Kidney epithelial cell (primary cell): ENCODE data around the gene TNFRSF12A. TPM values are rescaled to one million over a fixed set of nuclear protein-coding genes. Genes with fewer than 3 reads are reported as not detected.

Experiments
- DNase-seq: peaks from one replicate; pipeline ENCODE4 v3.0.0-alpha.2; 2010; ENCODE audit warnings: low read depth
- H3K27me3 ChIP-seq: 2 replicates; pipeline ENCODE4 v1.6.0; 2011; ENCODE audit warnings: low read length; ENCODE audit not compliant: control insufficient read depth, insufficient read depth
- H3K36me3 ChIP-seq: 2 replicates; pipeline ENCODE4 v1.5.1; 2011; ENCODE audit warnings: low read length; ENCODE audit not compliant: control insufficient read depth, insufficient read depth
- H3K4me3 ChIP-seq: 2 replicates; pipeline ENCODE4 v1.5.1; 2011; ENCODE audit warnings: low read depth, mild to moderate bottlenecking, control low read depth, low read length
- total RNA-seq: library from RNA; depleted of rRNA; stranded (reverse); fragments of >200 nt; gene quantifications from 2 replicates; pipeline ENCODE4 v1.2.3, GENCODE V29; 2015
- TF ChIP-seq, protein P1 (sequence below): IDR thresholded peaks from 2 replicates; pipeline ENCODE4 v1.5.1; 2011; ENCODE audit warnings: mild to moderate bottlenecking, moderate library complexity, low read length, control low read depth, inconsistent platforms; ENCODE audit not compliant: insufficient read depth, poor library complexity, severe bottlenecking

The TNFRSF12A gene
- total RNA-seq, 1 donor from 2014 or later: 572 TPM

DNA sequence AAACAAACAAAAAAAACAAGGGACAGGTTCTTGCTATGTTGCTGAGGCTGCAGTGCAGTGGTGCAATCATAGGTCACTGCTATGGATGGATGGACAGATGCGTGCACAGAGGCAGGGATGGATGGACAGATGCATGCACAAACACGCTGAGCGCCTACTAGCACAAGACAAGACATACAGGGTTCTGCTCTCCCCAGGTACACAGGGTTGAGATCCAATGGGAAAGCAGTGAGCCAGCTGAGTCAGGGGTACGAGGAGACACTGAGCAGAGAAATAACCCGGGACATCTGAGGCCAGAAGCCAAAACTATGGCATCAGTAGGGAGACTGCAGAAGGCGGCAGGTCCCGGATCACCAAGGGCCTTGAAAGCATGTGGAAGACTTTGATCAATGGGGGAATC is 51.5 kb downstream of the TNFRSF12A start:
- H3K36me3 ChIP-seq: no peaks in the 10 kb centered on the region
- TF ChIP-seq, protein P1, sequence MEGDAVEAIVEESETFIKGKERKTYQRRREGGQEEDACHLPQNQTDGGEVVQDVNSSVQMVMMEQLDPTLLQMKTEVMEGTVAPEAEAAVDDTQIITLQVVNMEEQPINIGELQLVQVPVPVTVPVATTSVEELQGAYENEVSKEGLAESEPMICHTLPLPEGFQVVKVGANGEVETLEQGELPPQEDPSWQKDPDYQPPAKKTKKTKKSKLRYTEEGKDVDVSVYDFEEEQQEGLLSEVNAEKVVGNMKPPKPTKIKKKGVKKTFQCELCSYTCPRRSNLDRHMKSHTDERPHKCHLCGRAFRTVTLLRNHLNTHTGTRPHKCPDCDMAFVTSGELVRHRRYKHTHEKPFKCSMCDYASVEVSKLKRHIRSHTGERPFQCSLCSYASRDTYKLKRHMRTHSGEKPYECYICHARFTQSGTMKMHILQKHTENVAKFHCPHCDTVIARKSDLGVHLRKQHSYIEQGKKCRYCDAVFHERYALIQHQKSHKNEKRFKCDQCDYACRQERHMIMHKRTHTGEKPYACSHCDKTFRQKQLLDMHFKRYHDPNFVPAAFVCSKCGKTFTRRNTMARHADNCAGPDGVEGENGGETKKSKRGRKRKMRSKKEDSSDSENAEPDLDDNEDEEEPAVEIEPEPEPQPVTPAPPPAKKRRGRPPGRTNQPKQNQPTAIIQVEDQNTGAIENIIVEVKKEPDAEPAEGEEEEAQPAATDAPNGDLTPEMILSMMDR: no peak
- no peak for DNase-seq
- H3K27me3 ChIP-seq: peaks cover 7% of the 10 kb centered on the region
- H3K4me3 ChIP-seq: no peak overlapping the region

Other genes with a start within 250 kb of the TNFRSF12A start
- gene ELOB, start 243.1 kb upstream of the TNFRSF12A start, total RNA-seq: 557 and 714 TPM in 2 replicates
- not detected in 2 replicates for gene PRSS33, start 232.8 kb upstream of the TNFRSF12A start, total RNA-seq
- gene PRSS41, start 221.9 kb upstream of the TNFRSF12A start, total RNA-seq: not detected in 2 replicates
- 0.29 and 3.0 TPM in 2 replicates for gene PRSS21, start 203.1 kb upstream of the TNFRSF12A start, total RNA-seq
- gene ZG16B, start 190.1 kb upstream of the TNFRSF12A start, total RNA-seq: 1.1 and 2.8 TPM in 2 replicates
- gene PRSS22, start 162.2 kb upstream of the TNFRSF12A start, total RNA-seq: 71.8 and 76.0 TPM in 2 replicates
- 58.6 and 69.5 TPM in 2 replicates for gene FLYWCH2, start 137.2 kb upstream of the TNFRSF12A start, total RNA-seq
- 48.4 and 66.1 TPM in 2 replicates for gene FLYWCH1, start 108.4 kb upstream of the TNFRSF12A start, total RNA-seq
- 0.04 and 1.3 TPM in 2 replicates for gene KREMEN2, start 56.1 kb upstream of the TNFRSF12A start, total RNA-seq
- 14.2 and 15.2 TPM in 2 replicates for gene PAQR4, start 51.0 kb upstream of the TNFRSF12A start, total RNA-seq
- 5.1 and 6.1 TPM in 2 replicates for gene PKMYT1, start 39.9 kb upstream of the TNFRSF12A start, total RNA-seq
- 1.0 and 3.1 TPM in 2 replicates for gene CLDN9, start 7.4 kb upstream of the TNFRSF12A start, total RNA-seq
- gene CLDN6, start 2.2 kb upstream of the TNFRSF12A start, total RNA-seq: 319 and 359 TPM in 2 replicates
- 10.2 and 18.4 TPM in 2 replicates for gene HCFC1R1, start 3.6 kb downstream of the TNFRSF12A start, total RNA-seq
- 12.2 and 17.0 TPM in 2 replicates for gene THOC6, start 3.7 kb downstream of the TNFRSF12A start, total RNA-seq
- gene BICDL2, start 16.6 kb downstream of the TNFRSF12A start, total RNA-seq: 6.9 and 9.2 TPM in 2 replicates
- gene MMP25, start 26.2 kb downstream of the TNFRSF12A start, total RNA-seq: 0.17 TPM in 1 of 2 replicates, not detected in the other
- gene IL32, start 45.3 kb downstream of the TNFRSF12A start, total RNA-seq: 621 and 682 TPM in 2 replicates
- not detected in 2 replicates for gene ZSCAN10, start 78.9 kb downstream of the TNFRSF12A start, total RNA-seq
- 25.1 and 27.9 TPM in 2 replicates for gene ZNF205, start 92.2 kb downstream of the TNFRSF12A start, total RNA-seq
- gene ZNF213, start 114.7 kb downstream of the TNFRSF12A start, total RNA-seq: 13.7 and 16.6 TPM in 2 replicates
- gene OR1F1, start 167.8 kb downstream of the TNFRSF12A start, total RNA-seq: not detected in 2 replicates
- 5.0 and 7.9 TPM in 2 replicates for gene ZNF200, start 214.8 kb downstream of the TNFRSF12A start, total RNA-seq
- gene MEFV, start 236.3 kb downstream of the TNFRSF12A start, total RNA-seq: 0.14 and 0.21 TPM in 2 replicates